ENCODE measurements around the gene KRT2.

DNA sequence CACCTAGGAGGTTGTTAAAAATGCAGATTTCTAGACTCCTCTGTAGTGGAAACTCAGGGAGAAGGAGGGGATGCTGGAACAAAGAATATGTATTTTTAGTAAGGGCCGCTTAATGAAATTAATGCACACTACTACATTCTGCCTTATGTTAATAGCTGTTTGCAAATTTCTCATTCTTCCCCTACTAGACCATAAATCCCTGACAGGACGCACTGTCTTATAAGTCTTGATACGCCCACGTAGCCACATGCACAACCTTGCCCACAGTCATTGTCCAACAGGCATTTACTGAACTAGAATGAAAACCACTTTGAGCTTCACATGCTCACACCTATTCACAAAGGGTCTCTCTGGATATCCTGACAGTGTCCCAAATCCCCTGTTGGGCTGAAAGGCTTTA is 10.5 kb downstream of the KRT2 start:
- TF ChIP-seq ZFP3 (CRISPR knock-in tag; IDR thresholded peaks at IDR 0.05) (no peak), RARB (CRISPR knock-in tag; IDR thresholded peaks at IDR 0.05) (no peak), GLIS3 (CRISPR knock-in tag; IDR thresholded peaks at IDR 0.05) (no peak), ZFP30 (CRISPR knock-in tag; IDR thresholded peaks at IDR 0.05) (no peak), SNAI2 (CRISPR knock-in tag; IDR thresholded peaks at IDR 0.05) (no peak), ZC3H10 (CRISPR knock-in tag; IDR thresholded peaks at IDR 0.05) (no peak), OSR1 (CRISPR knock-in tag; IDR thresholded peaks at IDR 0.05) (no peak), ZNF8 (CRISPR knock-in tag; IDR thresholded peaks at IDR 0.05) (no peak), PPARA (CRISPR knock-in tag; IDR thresholded peaks at IDR 0.05; ENCODE audit: borderline replicate concordance) (no peak), CSDC2 (CRISPR knock-in tag; IDR thresholded peaks at IDR 0.05) (no peak), ZNF565 (CRISPR knock-in tag; conservative IDR thresholded peaks at IDR 0.05; ENCODE audit: low read depth) (no peak)
- TF ChIP-seq, protein P1, sequence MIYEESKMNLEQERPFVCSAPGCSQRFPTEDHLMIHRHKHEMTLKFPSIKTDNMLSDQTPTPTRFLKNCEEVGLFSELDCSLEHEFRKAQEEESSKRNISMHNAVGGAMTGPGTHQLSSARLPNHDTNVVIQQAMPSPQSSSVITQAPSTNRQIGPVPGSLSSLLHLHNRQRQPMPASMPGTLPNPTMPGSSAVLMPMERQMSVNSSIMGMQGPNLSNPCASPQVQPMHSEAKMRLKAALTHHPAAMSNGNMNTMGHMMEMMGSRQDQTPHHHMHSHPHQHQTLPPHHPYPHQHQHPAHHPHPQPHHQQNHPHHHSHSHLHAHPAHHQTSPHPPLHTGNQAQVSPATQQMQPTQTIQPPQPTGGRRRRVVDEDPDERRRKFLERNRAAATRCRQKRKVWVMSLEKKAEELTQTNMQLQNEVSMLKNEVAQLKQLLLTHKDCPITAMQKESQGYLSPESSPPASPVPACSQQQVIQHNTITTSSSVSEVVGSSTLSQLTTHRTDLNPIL (CRISPR knock-in tag; IDR thresholded peaks at IDR 0.05; ENCODE audit: low read depth): no peak
- TF ChIP-seq, protein P2, sequence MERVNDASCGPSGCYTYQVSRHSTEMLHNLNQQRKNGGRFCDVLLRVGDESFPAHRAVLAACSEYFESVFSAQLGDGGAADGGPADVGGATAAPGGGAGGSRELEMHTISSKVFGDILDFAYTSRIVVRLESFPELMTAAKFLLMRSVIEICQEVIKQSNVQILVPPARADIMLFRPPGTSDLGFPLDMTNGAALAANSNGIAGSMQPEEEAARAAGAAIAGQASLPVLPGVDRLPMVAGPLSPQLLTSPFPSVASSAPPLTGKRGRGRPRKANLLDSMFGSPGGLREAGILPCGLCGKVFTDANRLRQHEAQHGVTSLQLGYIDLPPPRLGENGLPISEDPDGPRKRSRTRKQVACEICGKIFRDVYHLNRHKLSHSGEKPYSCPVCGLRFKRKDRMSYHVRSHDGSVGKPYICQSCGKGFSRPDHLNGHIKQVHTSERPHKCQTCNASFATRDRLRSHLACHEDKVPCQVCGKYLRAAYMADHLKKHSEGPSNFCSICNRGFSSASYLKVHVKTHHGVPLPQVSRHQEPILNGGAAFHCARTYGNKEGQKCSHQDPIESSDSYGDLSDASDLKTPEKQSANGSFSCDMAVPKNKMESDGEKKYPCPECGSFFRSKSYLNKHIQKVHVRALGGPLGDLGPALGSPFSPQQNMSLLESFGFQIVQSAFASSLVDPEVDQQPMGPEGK (CRISPR knock-in tag; IDR thresholded peaks at IDR 0.05; ENCODE audit: borderline replicate concordance): no peak
- TF ChIP-seq, protein P3, sequence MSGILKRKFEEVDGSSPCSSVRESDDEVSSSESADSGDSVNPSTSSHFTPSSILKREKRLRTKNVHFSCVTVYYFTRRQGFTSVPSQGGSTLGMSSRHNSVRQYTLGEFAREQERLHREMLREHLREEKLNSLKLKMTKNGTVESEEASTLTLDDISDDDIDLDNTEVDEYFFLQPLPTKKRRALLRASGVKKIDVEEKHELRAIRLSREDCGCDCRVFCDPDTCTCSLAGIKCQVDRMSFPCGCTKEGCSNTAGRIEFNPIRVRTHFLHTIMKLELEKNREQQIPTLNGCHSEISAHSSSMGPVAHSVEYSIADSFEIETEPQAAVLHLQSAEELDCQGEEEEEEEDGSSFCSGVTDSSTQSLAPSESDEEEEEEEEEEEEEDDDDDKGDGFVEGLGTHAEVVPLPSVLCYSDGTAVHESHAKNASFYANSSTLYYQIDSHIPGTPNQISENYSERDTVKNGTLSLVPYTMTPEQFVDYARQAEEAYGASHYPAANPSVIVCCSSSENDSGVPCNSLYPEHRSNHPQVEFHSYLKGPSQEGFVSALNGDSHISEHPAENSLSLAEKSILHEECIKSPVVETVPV (CRISPR knock-in tag; IDR thresholded peaks at IDR 0.05): no peak
